Retinal pigment epithelial cell (primary cell): ENCODE results near the gene TOPAZ1.

ENCODE experiments used
- DNase-seq: peaks from one replicate; pipeline ENCODE4 v3.0.0-alpha.2; 2010; ENCODE audit warnings: low read depth
- H3K4me3 ChIP-seq: 2 replicates; pipeline ENCODE4 v1.5.1; 2011; ENCODE audit warnings: mild to moderate bottlenecking, low read length, control low read depth, moderate library complexity
- CTCF ChIP-seq: conservative IDR thresholded peaks from 2 replicates; pipeline ENCODE4 v1.5.1; 2011; ENCODE audit warnings: low read depth, low read length, control low read depth, inconsistent platforms

Gene TOPAZ1

DNA sequence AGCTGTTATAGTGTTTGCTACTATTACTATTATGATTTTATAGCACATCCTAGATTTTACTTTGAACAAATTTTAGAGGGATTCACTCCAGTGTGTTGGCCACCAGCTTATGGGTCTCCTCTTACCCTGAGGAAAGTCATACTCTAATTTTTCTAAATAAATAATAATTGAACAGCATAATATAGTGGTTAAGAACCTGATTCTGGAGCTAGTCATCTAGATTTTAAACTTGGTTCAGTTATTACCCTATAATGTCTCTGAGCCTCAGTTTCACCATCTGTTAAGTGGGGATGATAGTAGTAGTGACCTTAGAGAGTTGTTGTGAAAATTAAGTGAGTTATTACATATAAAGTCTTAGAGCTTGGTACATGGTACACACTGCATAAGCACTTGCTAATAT, 30.7 kb upstream of the TOPAZ1 start:
- no peak for TF ChIP-seq CTCF
- no peak overlapping the region for H3K4me3 ChIP-seq
- DNase-seq = no peak

DNA sequence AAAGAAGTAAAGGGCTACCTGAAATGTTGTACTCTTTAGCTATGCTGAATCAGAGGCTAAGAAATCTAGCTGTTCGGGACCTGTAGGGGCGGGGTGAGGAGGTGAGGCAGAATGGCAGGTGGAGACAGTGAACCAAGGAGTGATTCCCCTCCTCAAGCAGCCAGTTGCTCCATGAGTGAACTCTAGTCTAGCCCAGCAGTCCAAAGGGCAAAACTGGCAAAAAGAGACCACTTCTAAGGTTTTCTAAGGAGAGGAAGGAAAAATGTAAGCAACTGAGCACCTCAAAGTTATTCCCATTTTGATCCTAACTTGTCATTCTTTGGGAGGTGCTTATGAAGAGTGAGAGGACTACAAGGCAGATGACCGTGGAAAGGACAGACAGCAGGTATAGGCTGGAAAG, 19.3 kb upstream of the TOPAZ1 start:
- no peak overlapping the region for H3K4me3 ChIP-seq
- no peak for TF ChIP-seq CTCF
- no peak for DNase-seq

DNA sequence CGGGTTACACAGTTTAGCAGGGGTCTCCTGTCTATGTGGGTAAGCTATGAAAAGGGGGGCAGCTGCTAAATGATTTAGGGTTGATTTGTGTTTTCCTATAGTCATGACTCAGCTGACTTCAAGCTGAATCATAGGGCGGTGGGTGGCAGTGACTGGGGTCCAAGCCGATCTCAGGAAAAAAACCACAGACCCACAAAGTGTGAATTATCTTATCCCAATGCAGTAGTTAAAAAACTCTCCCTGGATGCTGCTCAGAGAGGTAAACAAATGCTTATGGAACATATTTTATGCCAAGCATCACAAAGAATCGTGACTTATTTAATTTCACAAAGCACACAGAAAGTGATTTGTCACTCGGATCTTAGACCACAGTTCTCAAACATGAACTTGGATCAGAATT, 18.4 kb upstream of the TOPAZ1 start:
- DNase-seq = no peak
- TF ChIP-seq CTCF = no peak
- H3K4me3 ChIP-seq = no peak overlapping the region

DNA sequence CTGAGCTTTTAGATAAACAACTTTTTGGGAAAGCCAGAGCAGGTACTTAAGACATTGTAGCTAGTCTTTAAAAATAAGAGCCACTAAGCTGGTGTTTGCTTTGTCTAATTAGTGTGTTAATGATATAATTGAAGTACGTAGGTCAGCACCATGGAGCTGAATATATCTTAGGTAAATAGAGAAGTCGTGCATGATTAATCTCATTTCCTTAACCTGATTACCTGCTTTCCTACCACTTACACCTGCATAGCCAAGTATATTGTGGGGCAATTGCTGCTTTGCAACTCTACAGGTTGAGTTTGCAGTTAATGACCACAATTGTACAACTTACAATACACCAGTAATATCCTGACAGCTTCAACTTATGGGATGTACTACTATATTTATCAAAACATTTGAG, 17.6 kb upstream of the TOPAZ1 start:
- DNase-seq = no peak
- H3K4me3 ChIP-seq = no peak overlapping the region
- TF ChIP-seq CTCF = no peak

GRCh38 chr3:44226573-44226972, 15.1 kb upstream of the TOPAZ1 start:
- no peak for TF ChIP-seq CTCF
- no peak overlapping the region for H3K4me3 ChIP-seq
- no peak for DNase-seq

GRCh38 chr3:44227632-44228031, 14.1 kb upstream of the TOPAZ1 start:
- no peak for TF ChIP-seq CTCF
- no peak for DNase-seq
- H3K4me3 ChIP-seq = no peak overlapping the region

DNA sequence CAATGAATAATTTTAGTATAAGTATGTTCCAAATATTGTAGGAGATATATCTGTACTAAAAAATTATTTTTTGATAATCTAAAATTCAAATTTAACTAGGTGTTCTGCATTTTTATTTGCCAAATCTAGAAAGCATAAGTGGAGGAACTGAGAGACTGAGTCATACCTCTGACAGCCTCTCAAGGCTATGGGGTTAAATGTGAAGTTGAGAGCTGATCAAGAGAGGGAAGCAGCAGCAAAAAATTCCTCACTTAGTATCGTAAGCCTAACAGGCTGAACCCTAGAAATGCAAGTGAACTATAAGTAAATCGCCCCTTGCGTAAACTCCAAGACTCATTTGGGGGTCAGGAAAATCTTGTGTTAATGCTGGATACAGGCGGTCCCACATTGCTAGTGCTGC, 12.8 kb upstream of the TOPAZ1 start:
- no peak for TF ChIP-seq CTCF
- DNase-seq = no peak
- no peak overlapping the region for H3K4me3 ChIP-seq
